ENCODE data around the gene SFI1.

DNA sequence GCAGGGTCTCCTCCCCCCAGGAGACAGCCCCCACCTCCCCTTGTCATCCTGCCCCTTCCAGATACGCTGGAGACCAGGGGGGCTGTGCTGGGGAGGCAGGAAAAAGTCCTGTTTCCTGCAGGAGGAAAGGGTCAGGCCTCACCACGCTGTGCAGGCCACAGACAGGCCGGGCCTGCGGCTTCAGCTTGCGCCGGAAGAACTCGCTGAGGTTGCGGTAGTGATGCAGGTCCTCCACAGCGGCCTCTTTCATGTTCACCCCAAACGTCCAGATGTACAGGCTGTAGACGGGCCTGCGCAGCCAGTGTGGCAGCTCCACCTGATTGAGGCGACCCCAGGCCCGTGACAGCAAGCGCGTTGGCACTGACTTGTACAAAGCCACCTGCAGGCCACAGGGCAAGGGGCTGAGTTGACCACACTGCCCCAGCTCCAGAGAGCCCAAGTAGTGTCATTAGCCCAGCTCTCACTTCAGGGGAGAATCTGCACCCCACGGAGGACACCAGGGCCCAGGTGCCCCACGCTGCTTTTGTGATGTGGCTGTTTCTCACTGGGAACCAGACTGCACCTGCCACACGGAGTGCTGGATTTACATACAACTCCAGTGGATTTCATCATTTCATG lies 125.3 kb downstream of the SFI1 start:
- TF ChIP-seq POLR2A (IDR thresholded peaks at IDR 0.05; ENCODE audit: low read length): no peak
- TF ChIP-seq GATA1 (IDR thresholded peaks at IDR 0.05; ENCODE audit: low read depth, low read length): no peak
